A549 (cell line): Measurements from ENCODE around the gene NFIL3. TPM values are rescaled to one million over a fixed set of nuclear protein-coding genes. Genes with fewer than 3 reads are reported as not detected.

Source experiments
- ATAC-seq, 2 experiments: fragments of 200-7000 bp in 1 of 2; fragments of >200 bp in 1 of 2; cut with Nextera tagmentation in 1 of 2; cut with Tn5 transposase in 1 of 2; 3 replicates each; pipeline versions ENCODE4 v1.8.0 to v1.9.1; 2018 to 2020; ENCODE audit warnings: mild to moderate bottlenecking in 1 of 2, moderate library complexity in 1 of 2
- CTCF ChIA-PET: fragments of 300-600 bp; sonication (Branson Sonifier 250); formaldehyde crosslinking; extraction: SDS; loops from one replicate; lab custom pipeline; 2021; ENCODE audit warnings: antibody characterized with exemption, inconsistent platforms; lab: Yijun Ruan, JAX
- POLR2A ChIA-PET: fragments of 350-600 bp; formaldehyde crosslinking; extraction: SDS; loops from one replicate; lab custom pipeline; 2021; ENCODE audit warnings: antibody characterized with exemption, inconsistent platforms; lab: Yijun Ruan, JAX
- DNase-seq, 2 experiments: peaks; one replicate each; pipeline versions ENCODE4 v3.0.0 to v3.0.0-alpha.2; 2011 to 2016; ENCODE audit warnings: low read depth in 1 of 2, low spot score in 1 of 2
- FAIRE-seq: peaks from 2 replicates; lab custom pipeline; 2011; peaks lifted over from hg19 to GRCh38; lab: Jason Lieb, UNC
- H3K27ac ChIP-seq, 2 experiments: fragments of >200 bp; sonication (Bioruptor Twin); formaldehyde crosslinking; 3 replicates each; pipeline ENCODE4 v1.5.1; 2016 to 2017
- H3K4me1 ChIP-seq: fragments of >200 bp; sonication (Bioruptor Twin); formaldehyde crosslinking; 3 replicates; pipeline ENCODE4 v1.6.1; 2016
- H3K4me2 ChIP-seq: fragments of >200 bp; sonication (Bioruptor Twin); formaldehyde crosslinking; 3 replicates; pipeline ENCODE4 v1.6.1; 2016
- H3K4me3 ChIP-seq: fragments of >200 bp; sonication (Bioruptor Twin); formaldehyde crosslinking; 3 replicates; pipeline ENCODE4 v1.5.1; 2016
- H3K9me3 ChIP-seq: fragments of >200 bp; sonication (Bioruptor Twin); formaldehyde crosslinking; 3 replicates; pipeline ENCODE4 v1.6.1; 2016
- ATOH8 ChIP-seq: fragments of 250-450 bp; sonication (Bioruptor Pico); IDR thresholded peaks from 2 replicates; pipeline ENCODE4 v1.5.0; 2020; ENCODE audit warnings: low read depth, mild to moderate bottlenecking, moderate library complexity
- CBX8 ChIP-seq: fragments of 200-600 bp; sonication (generic); IDR thresholded peaks from 2 replicates; pipeline ENCODE4 v1.6.1; 2016
- CTCF ChIP-seq: fragments of >200 bp; sonication (Bioruptor Twin); formaldehyde crosslinking; IDR thresholded peaks from 3 replicates; pipeline ENCODE4 v1.5.1; 2016
- EHF ChIP-seq: fragments of 250-450 bp; sonication (Bioruptor Pico); IDR thresholded peaks from 2 replicates; pipeline ENCODE4 v1.5.0; 2020; ENCODE audit warnings: mild to moderate bottlenecking
- ELK1 ChIP-seq: fragments of 150-350 bp; IDR thresholded peaks from 2 replicates; pipeline ENCODE4 v1.6.1; 2014; ENCODE audit warnings: low read depth, mild to moderate bottlenecking, low read length
- ESRRA ChIP-seq: fragments of 150-350 bp; IDR thresholded peaks from 2 replicates; pipeline ENCODE4 v1.6.1; 2014; ENCODE audit warnings: mild to moderate bottlenecking, low read length, borderline replicate concordance
- FOSL2 ChIP-seq, 2 experiments: fragments of 450-650 bp in 1 of 2; fragments of >200 bp in 1 of 2; sonication (Bioruptor Twin) in 1 of 2; formaldehyde crosslinking; IDR thresholded peaks; 2 replicates each; pipeline versions ENCODE4 v1.5.0 to v1.6.1; 2016 to 2020; ENCODE audit warnings: mild to moderate bottlenecking in 1 of 2, moderate library complexity in 1 of 2
- GATA3 ChIP-seq: IDR thresholded peaks from 2 replicates; pipeline ENCODE4 v1.6.1; 2012; ENCODE audit warnings: borderline replicate concordance
- HOXB13 ChIP-seq: fragments of 250-450 bp; sonication (Bioruptor Pico); IDR thresholded peaks from 2 replicates; pipeline ENCODE4 v1.5.0; 2020; ENCODE audit warnings: low read depth, mild to moderate bottlenecking, moderate library complexity
- HOXB5 ChIP-seq: fragments of 250-450 bp; sonication (Bioruptor Pico); IDR thresholded peaks from 2 replicates; pipeline ENCODE4 v1.5.0; 2020; ENCODE audit warnings: mild to moderate bottlenecking, moderate library complexity
- MAX ChIP-seq: IDR thresholded peaks from 2 replicates; pipeline ENCODE4 v1.6.1; 2012
- MAZ ChIP-seq: fragments of 150-350 bp; IDR thresholded peaks from 2 replicates; pipeline ENCODE4 v1.6.1; 2014; ENCODE audit warnings: antibody characterized with exemption, low read depth, low read length, borderline replicate concordance
- PBX3 ChIP-seq: IDR thresholded peaks from 2 replicates; pipeline ENCODE4 v1.6.1; 2012
- POLR2A ChIP-seq: IDR thresholded peaks from 2 replicates; pipeline ENCODE4 v1.6.1; 2012; ENCODE audit warnings: mild to moderate bottlenecking, low read length
- RARB ChIP-seq: fragments of 250-450 bp; sonication (Bioruptor Pico); IDR thresholded peaks from 2 replicates; pipeline ENCODE4 v1.8.0; 2021; ENCODE audit warnings: mild to moderate bottlenecking, moderate library complexity
- RNF2 ChIP-seq: fragments of 200-600 bp; sonication (generic); IDR thresholded peaks from 2 replicates; pipeline ENCODE4 v1.6.1; 2016; ENCODE audit warnings: low read depth, mild to moderate bottlenecking, antibody characterized with exemption, moderate library complexity, borderline replicate concordance
- USF2 ChIP-seq: fragments of 450-650 bp; IDR thresholded peaks from 2 replicates; pipeline ENCODE4 v1.6.1; 2014; ENCODE audit warnings: antibody characterized with exemption
- ZC3H11A ChIP-seq: fragments of 450-650 bp; IDR thresholded peaks from 2 replicates; pipeline ENCODE4 v1.6.1; 2014; ENCODE audit warnings: antibody characterized with exemption, mild to moderate bottlenecking
- WGBS: methylation state at CpG from one replicate; pipeline ENCODE4 v1.1.6; 2017; ENCODE audit errors: missing lambda C conversion rate; 5-methylcytosine and 5-hydroxymethylcytosine counted together
- polyA plus RNA-seq, 4 experiments: library from polyadenylated mRNA; depleted of rRNA in 3 of 4; stranded (reverse); fragments of >200 nt; fragmentation: RNase III in 1 of 4; extraction: RNeasy Plus Mini Kit Qiagen cat#74134 plus additional on column Dnase treatment in 1 of 4; gene quantifications; 2 replicates in 3 of 4; 3 replicates in 1 of 4; pipeline ENCODE4 v1.2.3, GENCODE V29; 2011 to 2017

The NFIL3 gene
- polyA plus RNA-seq, 2 of the 4 experiments (the other 2 are of a cell fraction), result 10.5 to 16.1 TPM

GRCh38 chr9:91398926-91399325 is 24.7 kb downstream of the NFIL3 start:
- no peak for FAIRE-seq
- ChIA-PET CTCF (interaction anchor here (1.2 kb wide), 2 partner anchors 27 to 34 kb away, joined by 3 read pairs; no protein-coding TSS in a partner anchor), POLR2A (no interaction called here)
- TF ChIP-seq PBX3 (no peak), ZC3H11A (no peak), ATOH8 (CRISPR knock-in tag) (no peak), HOXB5 (CRISPR knock-in tag) (no peak), RNF2 (no peak), USF2 (no peak), FOSL2 (IDR thresholded peaks at IDR 0.05) (no peak), FOSL2 (CRISPR knock-in tag; IDR thresholded peaks at IDR 0.05) (no peak), ESRRA (no peak), MAX (no peak), GATA3 (no peak), CTCF (no peak), MAZ (no peak), EHF (CRISPR knock-in tag) (no peak)
- TF ChIP-seq, all 56 proteins: peak for 0
- no peaks in the 10 kb centered on the region for H3K9me3 ChIP-seq
- H3K4me3 ChIP-seq, result no peak overlapping the region
- no peak overlapping the region for H3K27ac ChIP-seq
- 60% methylated on average over 3 of the region's 3 CpGs for WGBS
- H3K4me2 ChIP-seq, result no peak overlapping the region
- no peak for ATAC-seq
- peaks cover 18% of the 10 kb centered on the region for H3K4me1 ChIP-seq
- no peak for DNase-seq

GRCh38 chr9:91395553-91396471 is 27.8 kb downstream of the NFIL3 start:
- Histone ChIP-seq H3K4me2 (peak overlapping the region; percentile 50), H3K4me3 (no peak overlapping the region), H3K4me1 (peaks cover 18% of the 10 kb centered on the region), H3K9me3 (no peaks in the 10 kb centered on the region), H3K27ac (peak overlapping the region; percentile 60 to 69)
- ChIA-PET POLR2A (interaction anchor here (1.4 to 1.5 kb wide), 2 partner anchors 24 to 28 kb away, joined by 3 to 5 read pairs; partner anchors contain the start of gene NFIL3), CTCF (interaction anchor here (0.7 to 1.8 kb wide), 3 partner anchors 11 to 96 kb away, joined by 3 to 8 read pairs (median 5); no protein-coding TSS in a partner anchor)
- DNase-seq (no peak), ATAC-seq (0 out of 6 replicates have a peak, but pooled peaks of 1 of the 2 experiments have one; percentile 31), FAIRE-seq (no peak)
- WGBS, result 58% methylated on average over 7 of the region's 7 CpGs
- TF ChIP-seq PBX3 (no peak), POLR2A (no peak), ELK1 (no peak), USF2 (no peak), FOSL2 (IDR thresholded peaks at IDR 0.05) (no peak), FOSL2 (CRISPR knock-in tag; IDR thresholded peaks at IDR 0.05) (peak; percentile 73), HOXB13 (CRISPR knock-in tag) (no peak), CBX8 (no peak), RARB (no peak)
